Thoracic aorta (tissue), 2 donors: ENCODE results near the gene GLIPR1L1. TPM values are rescaled to one million over a fixed set of nuclear protein-coding genes. Genes with fewer than 3 reads are reported as not detected.

ENCODE experiments used
- ATAC-seq: fragments of 150-250 bp; one replicate; pipeline ENCODE4 v1.8.0; 2017; ENCODE audit warnings: low read depth; ENCODE audit not compliant: insufficient number of reproducible peaks, low FRiP score
- DNase-seq: peaks from one replicate; pipeline ENCODE4 v3.0.0-alpha.2; 2020; ENCODE audit warnings: low spot score
- H3K27ac ChIP-seq, 2 donors: fragments of 200-600 bp; sonication (generic); 1 replicate in 1 of 2; 2 replicates in 1 of 2; pipeline ENCODE4 v1.5.1; 2016; ENCODE audit warnings: mild to moderate bottlenecking in 2 of 2, moderate library complexity in 2 of 2
- H3K27me3 ChIP-seq: fragments of 200-600 bp; sonication (generic); replicated peaks from 2 replicates; pipeline ENCODE4 v1.6.0; 2016; ENCODE audit warnings: mild to moderate bottlenecking; ENCODE audit not compliant: insufficient read depth
- H3K36me3 ChIP-seq: fragments of 200-600 bp; sonication (generic); one replicate; pipeline ENCODE4 v1.5.1; 2016
- H3K4me1 ChIP-seq, 2 donors: fragments of 200-600 bp; sonication (generic); 1 replicate in 1 of 2; 2 replicates in 1 of 2; pipeline versions ENCODE4 v1.5.1 to v1.6.0; 2016; ENCODE audit warnings: low read depth in 2 of 2, mild to moderate bottlenecking in 1 of 2; ENCODE audit not compliant: control insufficient read depth in 1 of 2
- H3K4me3 ChIP-seq: fragments of 200-600 bp; sonication (generic); 2 replicates; pipeline ENCODE4 v1.5.1; 2016; ENCODE audit warnings: mild to moderate bottlenecking
- H3K9me3 ChIP-seq: fragments of 200-600 bp; sonication (generic); 2 replicates; pipeline ENCODE4 v1.5.1; 2016
- CTCF ChIP-seq: fragments of 200-600 bp; sonication (generic); IDR thresholded peaks from one replicate; pipeline ENCODE4 v1.5.1; 2019; ENCODE audit warnings: antibody characterized with exemption
- total RNA-seq, 2 donors: library from RNA; depleted of rRNA; stranded (reverse); fragments of >200 nt; gene quantifications; one replicate each; pipeline versions ENCODE4 v1.1.0 to v1.2.3, GENCODE V29; 2016

GLIPR1L1 gene
- total RNA-seq, 2 donors from 2014 or later = not detected

- Histone ChIP-seq H3K4me1 (no peaks in the 10 kb centered on the region), H3K36me3 (peaks cover 6% of the 10 kb centered on the region), H3K27ac (no peak overlapping the region), H3K9me3 (no peaks in the 10 kb centered on the region), H3K27me3 (no peaks in the 10 kb centered on the region), H3K4me3 (no peak overlapping the region)
- DNase-seq = no peak
- no peak for TF ChIP-seq CTCF
- ATAC-seq = no peak
Measured at GRCh38 chr12:75311369-75311768, 23.1 kb upstream of the GLIPR1L1 start.

GRCh38 chr12:75315518-75315917, 19.0 kb upstream of the GLIPR1L1 start:
- DNase-seq (no peak), ATAC-seq (no peak)
- no peak overlapping the region for H3K27ac ChIP-seq
- H3K4me1 ChIP-seq = no peaks in the 10 kb centered on the region
- no peaks in the 10 kb centered on the region for H3K27me3 ChIP-seq
- TF ChIP-seq CTCF = no peak
- no peak overlapping the region for H3K4me3 ChIP-seq
- no peaks in the 10 kb centered on the region for H3K36me3 ChIP-seq
- no peaks in the 10 kb centered on the region for H3K9me3 ChIP-seq

GRCh38 chr12:75317784-75318183, 16.7 kb upstream of the GLIPR1L1 start:
- no peak for TF ChIP-seq CTCF
- no peak for DNase-seq
- H3K4me1 ChIP-seq = no peaks in the 10 kb centered on the region

GRCh38 chr12:75322464-75322863, 12.0 kb upstream of the GLIPR1L1 start:
- no peak for ATAC-seq

More at GRCh38 chr12:75317784-75318183, 16.7 kb upstream of the GLIPR1L1 start:
- Histone ChIP-seq H3K27me3 (no peaks in the 10 kb centered on the region), H3K27ac (no peak overlapping the region), H3K4me3 (no peak overlapping the region), H3K36me3 (no peaks in the 10 kb centered on the region), H3K9me3 (no peaks in the 10 kb centered on the region)
- ATAC-seq = peak; percentile 12

GRCh38 chr12:75323663-75324062, 10.8 kb upstream of the GLIPR1L1 start:
- TF ChIP-seq CTCF = no peak
- Histone ChIP-seq H3K36me3 (no peaks in the 10 kb centered on the region), H3K9me3 (no peaks in the 10 kb centered on the region), H3K27me3 (no peaks in the 10 kb centered on the region), H3K4me3 (no peak overlapping the region), H3K27ac (no peak overlapping the region), H3K4me1 (no peaks in the 10 kb centered on the region)
- DNase-seq (no peak), ATAC-seq (no peak)

More at GRCh38 chr12:75322464-75322863, 12.0 kb upstream of the GLIPR1L1 start:
- Histone ChIP-seq H3K27me3 (no peaks in the 10 kb centered on the region), H3K4me1 (no peaks in the 10 kb centered on the region), H3K36me3 (no peaks in the 10 kb centered on the region), H3K4me3 (no peak overlapping the region), H3K27ac (no peak overlapping the region), H3K9me3 (no peaks in the 10 kb centered on the region)
- TF ChIP-seq CTCF = no peak
- DNase-seq = no peak
